MCF 10A (cell line): ENCODE measurements around the gene FGF3. TPM values are rescaled to one million over a fixed set of nuclear protein-coding genes. Genes with fewer than 3 reads are reported as not detected.

Experiments
- BruUV-seq: library from RNA; stranded (reverse); fragments of 400-500 nt; replicated peaks from 2 replicates; lab custom pipeline; 2021; lab: Mats Ljungman, UMichigan
- CTCF ChIA-PET: fragments of 300-600 bp; sonication (Branson Sonifier 250); formaldehyde crosslinking; extraction: SDS; loops from one replicate; lab custom pipeline; 2021; ENCODE audit warnings: antibody characterized with exemption, inconsistent platforms; lab: Yijun Ruan, JAX
- POLR2A ChIA-PET: fragments of 300-600, 350-650 bp; sonication (Branson Sonifier 250); formaldehyde crosslinking; extraction: SDS; loops from one replicate; lab custom pipeline; 2020; ENCODE audit warnings: antibody characterized with exemption, inconsistent platforms; lab: Yijun Ruan, JAX
- DNase-seq: peaks from one replicate; pipeline ENCODE4 v3.0.0-alpha.2; 2018; ENCODE audit not compliant: unreplicated experiment
- H3K27ac Mint-ChIP-seq: one replicate; pipeline ENCODE4 v1.8.0; 2022; ENCODE audit warnings: mild to moderate bottlenecking, low read depth, mixed read lengths; ENCODE audit not compliant: unreplicated experiment
- H3K27me3 Mint-ChIP-seq: one replicate; pipeline ENCODE4 v1.8.0; 2022; ENCODE audit warnings: mixed read lengths; ENCODE audit not compliant: insufficient read depth, unreplicated experiment
- H3K36me3 Mint-ChIP-seq: one replicate; pipeline ENCODE4 v1.8.0; 2022; ENCODE audit warnings: mild to moderate bottlenecking, moderate library complexity, mixed read lengths; ENCODE audit not compliant: insufficient read depth, unreplicated experiment
- H3K4me1 Mint-ChIP-seq: one replicate; pipeline ENCODE4 v1.8.0; 2022; ENCODE audit warnings: mixed read lengths; ENCODE audit not compliant: insufficient read depth, unreplicated experiment
- H3K4me3 Mint-ChIP-seq: one replicate; pipeline ENCODE4 v1.8.0; 2022; ENCODE audit warnings: mild to moderate bottlenecking, moderate library complexity, mixed read lengths; ENCODE audit not compliant: unreplicated experiment
- H3K9me3 Mint-ChIP-seq: one replicate; pipeline ENCODE4 v1.8.0; 2022; ENCODE audit warnings: mixed read lengths; ENCODE audit not compliant: unreplicated experiment
- CTCF ChIP-seq: fragments of 200-600 bp; IDR thresholded peaks from one replicate; pipeline ENCODE4 v1.8.0; 2022; ENCODE audit warnings: antibody characterized with exemption, mild to moderate bottlenecking; ENCODE audit not compliant: unreplicated experiment
- intact Hi-C: fragments of 100-400 bp; cut with micrococcal nuclease; formaldehyde crosslinking; loops from 2 replicates; pipeline ENCODE4 v1.14.1; 2022
- total RNA-seq: library from RNA; stranded (reverse); gene quantifications from 2 replicates; pipeline ENCODE4 v1.2.3, GENCODE V29; 2022

Gene FGF3
- total RNA-seq, 1 experiment from 2014 or later = not detected

GRCh38 chr11:69821511-69822040 lies 2.4 kb upstream of the FGF3 start:
- BruUV-seq = no TSS peak
- H3K27me3 Mint-ChIP-seq = peaks cover 51% of the 10 kb centered on the region
- intact Hi-C loops = no loop called here
- no peaks in the 10 kb centered on the region for H3K4me1 Mint-ChIP-seq
- ChIA-PET POLR2A (no interaction called here), CTCF (interaction anchor here (0.6 kb wide), 1 partner anchor 134 kb away, joined by 4 read pairs; no protein-coding TSS in a partner anchor)
- DNase-seq = no peak
- no peaks in the 10 kb centered on the region for H3K9me3 Mint-ChIP-seq
- TF ChIP-seq CTCF = no peak
- no peak overlapping the region for H3K27ac Mint-ChIP-seq
- H3K36me3 Mint-ChIP-seq = no peaks in the 10 kb centered on the region
- no peak overlapping the region for H3K4me3 Mint-ChIP-seq

- Mint-ChIP-seq H3K4me1 (no peaks in the 10 kb centered on the region), H3K27me3 (peaks cover 62% of the 10 kb centered on the region), H3K4me3 (no peak overlapping the region), H3K27ac (no peak overlapping the region), H3K9me3 (no peaks in the 10 kb centered on the region), H3K36me3 (no peaks in the 10 kb centered on the region)
- intact Hi-C loops = no loop called here
- CTCF ChIA-PET = interaction anchor here (0.5 kb wide), 1 partner anchor 1048 kb away, joined by 3 read pairs; no protein-coding TSS in a partner anchor
- no TSS peak for BruUV-seq
- POLR2A ChIA-PET = no interaction called here
- no peak for TF ChIP-seq CTCF
- no peak for DNase-seq
Measured at GRCh38 chr11:69820441-69820840, 1.2 kb upstream of the FGF3 start.

GRCh38 chr11:69819541-69820070 lies 390 bp upstream of the FGF3 start:
- H3K9me3 Mint-ChIP-seq = no peaks in the 10 kb centered on the region
- POLR2A ChIA-PET = no interaction called here

GRCh38 chr11:69818231-69818602 lies 999 bp downstream of the FGF3 start:
- no TSS peak for BruUV-seq
- CTCF ChIA-PET = interaction anchor here (0.5 kb wide), 1 partner anchor 438 kb away, joined by 4 read pairs; no protein-coding TSS in a partner anchor
- no peaks in the 10 kb centered on the region for H3K4me1 Mint-ChIP-seq

More at GRCh38 chr11:69819541-69820070, 390 bp upstream of the FGF3 start:
- Mint-ChIP-seq H3K27ac (no peak overlapping the region), H3K4me3 (no peak overlapping the region), H3K27me3 (peaks cover 66% of the 10 kb centered on the region), H3K4me1 (no peaks in the 10 kb centered on the region), H3K36me3 (no peaks in the 10 kb centered on the region)
- TF ChIP-seq CTCF = no peak
- DNase-seq = no peak
- CTCF ChIA-PET = no interaction called here
- intact Hi-C loops = no loop called here
- no TSS peak for BruUV-seq

More at GRCh38 chr11:69818231-69818602, 999 bp downstream of the FGF3 start:
- no peak overlapping the region for H3K27ac Mint-ChIP-seq
- no peak overlapping the region for H3K4me3 Mint-ChIP-seq
- intact Hi-C loops = no loop called here
- peaks cover 73% of the 10 kb centered on the region for H3K27me3 Mint-ChIP-seq
- H3K36me3 Mint-ChIP-seq = no peaks in the 10 kb centered on the region
- no peak for TF ChIP-seq CTCF
- POLR2A ChIA-PET = no interaction called here
- peaks cover 7% of the 10 kb centered on the region for H3K9me3 Mint-ChIP-seq
- DNase-seq = no peak
